Upper lobe of right lung (tissue), 1 donor: ENCODE results near the gene AFG1L. TPM values are rescaled to one million over a fixed set of nuclear protein-coding genes. Genes with fewer than 3 reads are reported as not detected.
A peak's percentile ranks its signal among the peaks of the same experiment; 100 is the strongest.

ENCODE experiments used
- ATAC-seq: fragments of 200-7000 bp; cut with Tn5 transposase; one replicate; pipeline ENCODE4 v1.9.1; 2020; ENCODE audit warnings: mild to moderate bottlenecking, moderate library complexity
- DNase-seq: peaks from one replicate; pipeline ENCODE4 v3.0.0-alpha.2; 2020
- H3K27ac ChIP-seq: fragments of 200-600 bp; one replicate; pipeline ENCODE4 v1.8.0; 2022
- H3K27me3 ChIP-seq: fragments of 200-600 bp; one replicate; pipeline ENCODE4 v1.8.0; 2022; ENCODE audit warnings: mild to moderate bottlenecking
- H3K36me3 ChIP-seq: fragments of 200-600 bp; one replicate; pipeline ENCODE4 v1.8.0; 2022
- H3K4me1 ChIP-seq: fragments of 200-600 bp; one replicate; pipeline ENCODE4 v1.8.0; 2022
- H3K4me3 ChIP-seq: fragments of 200-600 bp; one replicate; pipeline ENCODE4 v1.8.0; 2022; ENCODE audit warnings: mild to moderate bottlenecking
- H3K9me3 ChIP-seq: fragments of 200-600 bp; one replicate; pipeline ENCODE4 v1.8.0; 2022
- intact Hi-C: fragments of 100-400 bp; cut with DNase I; formaldehyde crosslinking; loops from one replicate; pipeline ENCODE4 v1.11.0; 2022
- total RNA-seq: library from RNA; stranded (reverse); fragmentation: NEBNext Ultra II Directional; extraction: Animal tissue kit (Norgen Biotek cat#: 25700); gene quantifications from one replicate; pipeline ENCODE4 v1.2.1, GENCODE V29; 2021
- TF ChIP-seq, protein P1 (sequence below): fragments of 200-600 bp; IDR thresholded peaks from one replicate; pipeline ENCODE4 v1.8.0; 2022; ENCODE audit warnings: antibody characterized with exemption
- donor health status: DM: no; HTN: yes; CAD: no; lungs with severe emphysema.

The AFG1L gene
- total RNA-seq, 1 donor from 2014 or later = 7.7 TPM

DNA sequence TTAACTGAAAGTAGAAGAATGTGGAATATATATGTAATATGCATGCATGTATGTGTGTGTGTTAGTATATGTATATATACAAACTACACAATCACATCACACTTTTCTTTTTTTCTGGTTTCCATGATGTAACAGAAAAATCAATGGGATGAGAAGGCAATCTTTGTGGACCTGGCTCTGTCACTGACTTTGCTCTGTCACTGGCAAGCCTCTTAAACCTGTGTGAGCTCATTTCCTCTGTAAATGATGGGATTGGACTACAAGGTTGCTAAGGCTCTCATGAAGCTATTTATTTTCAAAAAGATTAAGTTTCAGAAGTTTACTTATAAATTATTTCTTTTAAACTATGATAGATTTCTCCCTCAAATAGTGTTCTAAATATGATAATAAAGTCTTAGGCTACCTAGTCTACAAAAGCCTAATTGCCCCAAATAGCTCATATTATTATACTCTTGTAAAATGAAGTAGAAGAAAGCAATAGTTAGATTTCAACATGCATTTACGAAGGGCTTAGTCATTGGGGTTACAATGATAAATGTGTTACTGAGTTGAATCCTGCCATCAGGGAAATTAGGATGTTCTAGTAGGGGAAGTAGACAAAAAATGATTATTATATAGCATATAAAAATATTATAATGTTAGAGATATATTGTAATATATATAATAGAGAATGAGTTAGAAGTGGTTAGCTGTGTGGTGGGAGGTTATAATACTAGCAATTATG, 129.3 kb downstream of the AFG1L start:
- intact Hi-C loops = no loop called here
- Histone ChIP-seq H3K4me1 (no peaks in the 10 kb centered on the region), H3K27me3 (no peaks in the 10 kb centered on the region), H3K36me3 (no peaks in the 10 kb centered on the region), H3K4me3 (no peak overlapping the region), H3K9me3 (no peaks in the 10 kb centered on the region), H3K27ac (no peak overlapping the region)
- TF ChIP-seq, protein P1, sequence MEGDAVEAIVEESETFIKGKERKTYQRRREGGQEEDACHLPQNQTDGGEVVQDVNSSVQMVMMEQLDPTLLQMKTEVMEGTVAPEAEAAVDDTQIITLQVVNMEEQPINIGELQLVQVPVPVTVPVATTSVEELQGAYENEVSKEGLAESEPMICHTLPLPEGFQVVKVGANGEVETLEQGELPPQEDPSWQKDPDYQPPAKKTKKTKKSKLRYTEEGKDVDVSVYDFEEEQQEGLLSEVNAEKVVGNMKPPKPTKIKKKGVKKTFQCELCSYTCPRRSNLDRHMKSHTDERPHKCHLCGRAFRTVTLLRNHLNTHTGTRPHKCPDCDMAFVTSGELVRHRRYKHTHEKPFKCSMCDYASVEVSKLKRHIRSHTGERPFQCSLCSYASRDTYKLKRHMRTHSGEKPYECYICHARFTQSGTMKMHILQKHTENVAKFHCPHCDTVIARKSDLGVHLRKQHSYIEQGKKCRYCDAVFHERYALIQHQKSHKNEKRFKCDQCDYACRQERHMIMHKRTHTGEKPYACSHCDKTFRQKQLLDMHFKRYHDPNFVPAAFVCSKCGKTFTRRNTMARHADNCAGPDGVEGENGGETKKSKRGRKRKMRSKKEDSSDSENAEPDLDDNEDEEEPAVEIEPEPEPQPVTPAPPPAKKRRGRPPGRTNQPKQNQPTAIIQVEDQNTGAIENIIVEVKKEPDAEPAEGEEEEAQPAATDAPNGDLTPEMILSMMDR = no peak
- no peak for DNase-seq
- no peak for ATAC-seq

DNA sequence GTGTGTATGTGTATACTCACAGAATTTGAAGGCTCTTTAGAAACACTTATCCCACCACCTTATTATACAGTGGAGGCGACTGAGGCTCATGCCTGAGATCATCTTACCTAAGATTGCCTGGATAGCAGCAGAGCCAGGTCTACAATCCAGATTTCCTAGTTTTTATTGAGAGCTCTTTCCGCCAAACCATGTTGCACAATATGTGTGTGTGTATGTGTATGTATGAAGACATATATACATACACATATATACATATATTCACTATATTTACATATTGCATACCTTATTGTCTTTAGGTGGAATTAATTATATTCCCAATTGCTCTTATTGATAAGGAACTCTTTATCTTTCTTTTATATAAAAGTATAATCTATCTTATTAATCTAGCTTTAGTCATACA, 130.6 kb downstream of the AFG1L start:
- TF ChIP-seq, protein P1 = no peak
- H3K4me1 ChIP-seq = no peaks in the 10 kb centered on the region
- intact Hi-C loops = no loop called here
- no peaks in the 10 kb centered on the region for H3K27me3 ChIP-seq
- no peak overlapping the region for H3K27ac ChIP-seq
- H3K9me3 ChIP-seq = no peaks in the 10 kb centered on the region
- DNase-seq (no peak), ATAC-seq (no peak)
- no peaks in the 10 kb centered on the region for H3K36me3 ChIP-seq
- H3K4me3 ChIP-seq = no peak overlapping the region

DNA sequence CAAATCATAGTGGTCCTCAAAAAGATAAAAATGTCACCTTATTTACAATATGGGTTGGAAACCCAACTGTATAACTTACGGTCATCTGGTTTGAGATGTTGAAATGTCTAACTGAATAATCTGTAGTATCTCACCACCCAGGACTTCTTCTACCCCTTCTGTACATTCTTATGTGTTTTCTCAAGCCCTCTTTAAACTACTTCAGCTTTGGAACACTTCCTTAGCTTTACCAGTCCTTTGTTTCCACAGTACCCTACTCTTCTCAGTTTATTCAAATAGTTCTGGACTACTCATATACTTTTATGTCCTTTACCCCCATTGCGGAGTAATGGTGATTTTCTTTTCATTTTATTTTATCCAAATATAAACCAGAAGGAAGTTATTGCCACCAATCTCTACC, 137.3 kb downstream of the AFG1L start:
- ATAC-seq = peak; percentile 45
- H3K27ac ChIP-seq = no peak overlapping the region
- H3K36me3 ChIP-seq = no peaks in the 10 kb centered on the region
- no peaks in the 10 kb centered on the region for H3K4me1 ChIP-seq
- TF ChIP-seq, protein P1 = no peak
- H3K9me3 ChIP-seq = no peaks in the 10 kb centered on the region
- no peak overlapping the region for H3K4me3 ChIP-seq
- intact Hi-C loops = no loop called here
- H3K27me3 ChIP-seq = no peaks in the 10 kb centered on the region
- DNase-seq = no peak

DNA sequence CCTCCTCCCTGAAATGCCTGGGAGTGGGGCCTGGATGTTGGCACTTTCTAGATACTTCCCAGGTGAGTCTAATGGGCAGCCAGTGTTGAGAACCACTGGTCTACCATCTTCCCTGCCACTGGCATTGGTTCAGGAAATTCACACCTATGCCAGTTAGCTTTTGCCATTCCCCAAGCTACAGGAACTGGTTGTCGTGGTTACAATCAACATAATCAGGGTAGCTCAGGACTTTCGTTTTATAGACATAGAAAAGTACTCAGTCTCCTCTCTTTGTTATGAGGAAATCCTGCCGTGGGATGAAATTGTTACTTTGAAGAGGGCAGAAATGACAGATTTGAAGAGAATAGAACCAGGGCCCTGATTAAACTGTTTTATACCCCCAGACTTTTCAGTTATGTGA, 137.9 kb downstream of the AFG1L start:
- H3K27me3 ChIP-seq = no peaks in the 10 kb centered on the region
- intact Hi-C loops = no loop called here
- no peak for DNase-seq
- H3K27ac ChIP-seq = no peak overlapping the region
- no peaks in the 10 kb centered on the region for H3K36me3 ChIP-seq
- TF ChIP-seq, protein P1 = no peak
- peak; percentile 25 for ATAC-seq
- H3K4me1 ChIP-seq = no peaks in the 10 kb centered on the region
- H3K4me3 ChIP-seq = no peak overlapping the region
- no peaks in the 10 kb centered on the region for H3K9me3 ChIP-seq

DNA sequence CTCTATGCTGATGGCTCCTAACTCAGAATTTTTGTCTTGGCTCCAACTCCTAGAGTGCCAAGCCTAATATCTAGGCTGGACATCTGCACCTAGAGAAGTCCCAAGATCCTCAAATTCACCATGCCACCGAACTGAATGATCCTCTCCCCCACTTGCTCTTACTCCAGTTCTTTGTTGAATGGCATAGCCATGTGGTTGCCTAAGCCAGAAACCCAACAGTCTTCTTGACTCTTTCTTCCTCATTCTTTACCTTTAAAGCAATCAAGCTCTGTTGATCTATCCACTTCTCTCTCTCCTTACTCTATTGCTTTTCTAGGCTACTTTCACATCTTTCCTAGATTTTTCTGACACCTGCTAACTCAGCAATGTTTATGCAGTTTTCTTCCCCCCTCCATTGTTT, 139.4 kb downstream of the AFG1L start:
- DNase-seq = no peak
- H3K36me3 ChIP-seq = no peaks in the 10 kb centered on the region
- H3K9me3 ChIP-seq = no peaks in the 10 kb centered on the region
- H3K27ac ChIP-seq = no peak overlapping the region
- H3K4me3 ChIP-seq = no peak overlapping the region
- no peak for ATAC-seq
- intact Hi-C loops = no loop called here
- H3K4me1 ChIP-seq = no peaks in the 10 kb centered on the region
- no peaks in the 10 kb centered on the region for H3K27me3 ChIP-seq
- TF ChIP-seq, protein P1 = no peak

DNA sequence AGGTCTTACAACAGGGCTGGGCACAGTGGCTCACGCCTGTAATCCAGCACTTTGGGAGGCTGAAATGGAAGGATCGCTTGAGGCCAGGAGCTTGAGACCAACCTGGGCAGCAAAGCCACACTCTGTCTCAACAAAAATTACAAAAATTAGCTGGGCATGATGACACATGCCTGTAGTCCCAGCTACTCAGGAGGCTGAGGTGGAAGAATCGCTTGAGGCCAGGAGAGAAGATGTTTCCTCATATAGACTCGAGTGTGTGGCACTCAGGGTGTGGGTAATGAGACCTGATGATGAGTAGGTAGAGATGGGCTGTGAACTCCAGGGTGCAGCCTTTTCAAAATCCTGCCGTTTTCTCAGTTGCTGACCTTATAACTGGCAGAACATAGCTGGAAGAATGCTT, 140.5 kb downstream of the AFG1L start:
- Histone ChIP-seq H3K27me3 (no peaks in the 10 kb centered on the region), H3K4me1 (no peaks in the 10 kb centered on the region), H3K27ac (no peak overlapping the region), H3K4me3 (no peak overlapping the region), H3K9me3 (no peaks in the 10 kb centered on the region), H3K36me3 (no peaks in the 10 kb centered on the region)
- TF ChIP-seq, protein P1 = no peak
- DNase-seq (no peak), ATAC-seq (no peak)
- intact Hi-C loops = no loop called here
